Measurements from ENCODE around the gene DHRS3. TPM values are rescaled to one million over a fixed set of nuclear protein-coding genes. Genes with fewer than 3 reads are reported as not detected.

Gene DHRS3
- total RNA-seq, 2 donors from 2014 or later: 9.2 to 9.8 TPM

DNA sequence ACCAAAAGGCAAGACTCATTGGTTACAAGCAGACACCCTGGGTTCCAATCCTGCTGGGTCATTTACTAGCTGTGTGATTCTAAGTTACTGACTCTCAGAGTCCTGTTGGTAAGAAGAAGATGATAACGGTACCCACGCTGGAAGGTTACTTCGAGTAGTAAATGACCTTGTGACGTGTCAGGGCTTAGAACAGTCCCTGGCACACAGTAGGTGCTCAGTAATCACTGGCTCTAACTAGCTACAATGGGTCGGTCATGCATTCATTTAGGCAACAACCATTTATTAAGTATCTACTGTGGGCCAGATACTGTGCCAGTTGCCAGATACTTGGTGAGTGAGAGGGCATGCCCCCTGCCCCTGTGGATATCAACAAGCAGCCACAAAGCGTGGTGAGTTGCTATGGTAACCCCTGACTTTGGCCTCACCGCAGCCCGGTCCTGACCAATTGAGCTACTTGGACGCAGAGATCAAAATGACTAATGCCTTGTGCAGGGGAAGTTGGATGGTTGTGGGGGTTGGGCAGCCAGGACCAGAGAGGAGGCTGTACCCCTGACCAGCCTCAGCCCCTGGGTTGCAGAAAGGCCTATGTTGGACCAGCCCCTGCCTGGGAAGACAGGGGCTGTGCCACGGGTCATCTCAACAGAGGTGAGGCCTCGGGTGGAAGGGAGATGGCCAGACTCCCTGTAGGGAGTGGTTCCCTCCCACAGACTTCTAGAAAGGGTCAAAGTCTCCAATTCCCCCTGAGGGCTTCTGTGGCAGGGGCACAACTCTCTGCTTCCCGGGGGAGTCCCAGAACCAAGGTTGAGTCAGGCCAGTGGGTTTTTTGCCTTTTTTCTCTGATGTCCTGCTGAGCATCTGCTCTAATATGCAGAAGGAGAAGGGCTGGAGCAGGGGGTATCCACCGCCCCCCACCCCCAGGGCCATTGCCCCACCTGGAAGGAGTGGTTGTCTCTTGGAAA is 16.0 kb downstream of the DHRS3 start:
- Histone ChIP-seq H3K9me3 (ENCODE audit: control insufficient read depth, low read length) (peaks cover 5% of the 10 kb centered on the region), H3K36me3 (ENCODE audit: control insufficient read depth, insufficient read depth, low read length) (no peaks in the 10 kb centered on the region), H3K9ac (ENCODE audit: extremely low read depth, low read length, poor library complexity, severe bottlenecking) (no peak overlapping the region), H3K4me3 (ENCODE audit: low read length) (no peak overlapping the region), H3K27me3 (ENCODE audit: control insufficient read depth, insufficient read depth, low read length, poor library complexity, severe bottlenecking) (peaks cover 84% of the 10 kb centered on the region), H3K4me1 (ENCODE audit: control insufficient read depth, insufficient read depth, low read length) (peaks cover 7% of the 10 kb centered on the region), H3K27ac (ENCODE audit: low read depth, low read length) (no peak overlapping the region)
- Mint-ChIP-seq H3K4me1 (peaks cover 26% of the 10 kb centered on the region), H3K27ac (no peak overlapping the region), H3K4me3 (no peak overlapping the region), H3K27me3 (ENCODE audit: insufficient read depth) (peaks cover 95% of the 10 kb centered on the region), H3K36me3 (ENCODE audit: low read depth) (peaks cover 8% of the 10 kb centered on the region), H3K9me3 (peaks cover 9% of the 10 kb centered on the region)
- 77 to 79% methylated on average over 8 to 13 of the region's 13 CpGs for WGBS, 2 experiments (ENCODE audit: insufficient coverage in 1 of 2, insufficient read length in 1 of 2)
- DNase-seq: no peak
- no peak for TF ChIP-seq CTCF (conservative IDR thresholded peaks at IDR 0.05)

DNA sequence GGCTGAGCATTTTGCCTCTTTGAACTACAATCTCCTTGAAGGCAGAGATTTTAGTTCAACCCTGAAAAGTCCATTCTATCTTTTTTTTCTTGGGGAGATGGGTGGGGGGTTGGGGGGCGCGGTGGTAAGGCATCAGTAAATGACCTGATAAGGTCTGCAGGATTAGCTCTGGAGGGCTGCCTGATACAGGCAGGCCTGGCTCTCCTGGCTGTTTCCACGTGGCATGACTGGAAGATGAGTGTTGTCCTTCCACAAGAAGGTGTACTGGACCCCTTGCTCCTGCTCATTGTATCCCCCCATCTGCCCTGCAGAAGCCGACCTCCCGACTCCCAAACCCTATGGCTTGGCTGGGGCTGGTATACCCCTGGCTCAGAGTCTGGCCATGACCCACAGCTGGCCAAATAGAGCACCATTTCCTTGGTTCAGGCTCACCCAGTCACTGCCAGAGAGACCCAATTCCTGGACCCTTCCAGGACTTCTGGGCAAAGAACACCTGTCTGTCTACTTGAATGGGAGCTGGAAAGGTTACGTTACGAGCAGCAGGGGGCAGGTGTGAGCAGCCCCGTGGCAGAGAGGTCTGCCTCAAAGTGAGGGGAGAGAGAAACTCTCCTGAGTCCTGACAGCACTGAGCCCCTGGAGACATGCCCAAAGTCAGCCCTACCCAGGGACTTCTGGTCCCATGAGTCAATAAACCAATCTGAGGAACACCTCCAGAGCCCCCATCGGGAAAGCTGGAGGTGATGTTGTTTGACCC is 17.0 kb downstream of the DHRS3 start:
- DNase-seq: peak; percentile 91
- Histone ChIP-seq H3K4me3 (ENCODE audit: low read length) (no peak overlapping the region), H3K9ac (ENCODE audit: extremely low read depth, low read length, poor library complexity, severe bottlenecking) (no peak overlapping the region), H3K27me3 (ENCODE audit: control insufficient read depth, insufficient read depth, low read length, poor library complexity, severe bottlenecking) (peaks cover 89% of the 10 kb centered on the region), H3K4me1 (ENCODE audit: control insufficient read depth, insufficient read depth, low read length) (peaks cover 7% of the 10 kb centered on the region), H3K36me3 (ENCODE audit: control insufficient read depth, insufficient read depth, low read length) (no peaks in the 10 kb centered on the region), H3K27ac (ENCODE audit: low read depth, low read length) (no peak overlapping the region), H3K9me3 (ENCODE audit: control insufficient read depth, low read length) (no peaks in the 10 kb centered on the region)
- H3K4me1 Mint-ChIP-seq: peaks cover 26% of the 10 kb centered on the region
- peak; percentile 86 for TF ChIP-seq CTCF (conservative IDR thresholded peaks at IDR 0.05)
- 57 to 60% methylated on average over 7 to 9 of the region's 9 CpGs for WGBS, 2 experiments (ENCODE audit: insufficient coverage in 1 of 2, insufficient read length in 1 of 2)
- H3K9me3 Mint-ChIP-seq: peaks cover 3% of the 10 kb centered on the region
- H3K4me3 Mint-ChIP-seq: no peak overlapping the region
- no peak overlapping the region for H3K27ac Mint-ChIP-seq
- H3K27me3 Mint-ChIP-seq (ENCODE audit: insufficient read depth): peaks cover 96% of the 10 kb centered on the region
- H3K36me3 Mint-ChIP-seq (ENCODE audit: low read depth): peaks cover 3% of the 10 kb centered on the region

DNA sequence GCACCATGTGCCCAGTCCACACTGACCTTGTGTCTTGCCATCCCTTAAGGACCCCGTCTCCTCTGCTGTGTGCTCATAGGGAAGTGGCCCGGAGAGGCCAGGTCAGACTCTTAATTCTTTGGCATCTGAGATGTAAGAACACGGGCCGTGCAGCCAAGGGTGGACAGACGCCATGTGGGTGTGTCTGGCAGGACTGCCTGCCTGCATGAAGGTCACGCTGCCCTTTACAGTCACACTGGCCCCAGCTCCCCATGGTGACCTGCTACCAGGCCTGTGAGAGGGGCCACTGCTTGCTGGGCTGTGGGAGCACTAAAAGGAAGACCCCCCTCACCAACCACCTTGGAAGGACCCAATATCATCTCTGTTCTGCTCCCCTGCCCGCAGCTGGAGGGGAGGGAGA is 17.7 kb downstream of the DHRS3 start:
- DNase-seq: no peak
- peaks cover 85% of the 10 kb centered on the region for H3K27me3 ChIP-seq (ENCODE audit: control insufficient read depth, insufficient read depth, low read length, poor library complexity, severe bottlenecking)
- H3K4me1 Mint-ChIP-seq: peaks cover 26% of the 10 kb centered on the region

More for the DNA sequence above, 17.7 kb downstream of the DHRS3 start:
- no peak overlapping the region for H3K4me3 Mint-ChIP-seq
- no peaks in the 10 kb centered on the region for H3K36me3 Mint-ChIP-seq (ENCODE audit: low read depth)
- H3K9ac ChIP-seq (ENCODE audit: extremely low read depth, low read length, poor library complexity, severe bottlenecking): no peak overlapping the region
- no peaks in the 10 kb centered on the region for H3K36me3 ChIP-seq (ENCODE audit: control insufficient read depth, insufficient read depth, low read length)
- H3K27ac Mint-ChIP-seq: no peak overlapping the region
- TF ChIP-seq CTCF (conservative IDR thresholded peaks at IDR 0.05): no peak
- no peak overlapping the region for H3K4me3 ChIP-seq (ENCODE audit: low read length)
- H3K27me3 Mint-ChIP-seq (ENCODE audit: insufficient read depth): peaks cover 91% of the 10 kb centered on the region
- H3K27ac ChIP-seq (ENCODE audit: low read depth, low read length): no peak overlapping the region
- WGBS, 2 experiments (ENCODE audit: insufficient coverage in 1 of 2, insufficient read length in 1 of 2): 80 to 82% methylated on average over 5 to 7 of the region's 7 CpGs
- no peaks in the 10 kb centered on the region for H3K9me3 ChIP-seq (ENCODE audit: control insufficient read depth, low read length)
- peaks cover 7% of the 10 kb centered on the region for H3K4me1 ChIP-seq (ENCODE audit: control insufficient read depth, insufficient read depth, low read length)
- H3K9me3 Mint-ChIP-seq: no peaks in the 10 kb centered on the region

Measured in endodermal cell (in vitro differentiated cells).